ENCODE data around the gene CYP24A1. TPM values are rescaled to one million over a fixed set of nuclear protein-coding genes. Genes with fewer than 3 reads are reported as not detected.

Gene CYP24A1
- total RNA-seq, 2 donors from 2014 or later: not detected

- no peak for DNase-seq (ENCODE audit: low spot score)
- intact Hi-C loops (cut with DNase I): no loop called here
These were observed 12.0 kb downstream of the CYP24A1 start for GRCh38 chr20:54161821-54162149.

- no peak for DNase-seq (ENCODE audit: low spot score)
- intact Hi-C loops (cut with DNase I): no loop called here
These were observed 12.6 kb downstream of the CYP24A1 start for GRCh38 chr20:54161008-54161820.

GRCh38 chr20:54160065-54161007 is 13.4 kb downstream of the CYP24A1 start:
- no peak for DNase-seq (ENCODE audit: low spot score)
- intact Hi-C loops (cut with DNase I): no loop called here

- intact Hi-C loops (cut with DNase I): no loop called here
- no peak for DNase-seq (ENCODE audit: low spot score)
These were observed 14.8 kb downstream of the CYP24A1 start for GRCh38 chr20:54158856-54159418.

- no peak for DNase-seq (ENCODE audit: low spot score)
- intact Hi-C loops (cut with DNase I): no loop called here
These were observed 15.6 kb downstream of the CYP24A1 start for GRCh38 chr20:54158226-54158625.

GRCh38 chr20:54156981-54157835 is 16.6 kb downstream of the CYP24A1 start:
- DNase-seq (ENCODE audit: low spot score): no peak
- intact Hi-C loops (cut with DNase I): no loop called here

- no peak for DNase-seq (ENCODE audit: low spot score)
- intact Hi-C loops (cut with DNase I): no loop called here
These were observed 17.3 kb downstream of the CYP24A1 start for GRCh38 chr20:54156522-54156921.

- intact Hi-C loops (cut with DNase I): no loop called here
- no peak for DNase-seq (ENCODE audit: low spot score)
These were observed 18.0 kb downstream of the CYP24A1 start for GRCh38 chr20:54155736-54156317.

- intact Hi-C loops (cut with DNase I): no loop called here
- no peak for DNase-seq (ENCODE audit: low spot score)
These were observed 19.3 kb downstream of the CYP24A1 start for GRCh38 chr20:54154439-54154838.

GRCh38 chr20:54153847-54154246 is 19.9 kb downstream of the CYP24A1 start:
- DNase-seq (ENCODE audit: low spot score): no peak
- intact Hi-C loops (cut with DNase I): no loop called here

- intact Hi-C loops (cut with DNase I): no loop called here
- no peak for DNase-seq (ENCODE audit: low spot score)
These were observed 20.8 kb downstream of the CYP24A1 start for GRCh38 chr20:54153041-54153327.

- DNase-seq (ENCODE audit: low spot score): no peak
- intact Hi-C loops (cut with DNase I): no loop called here
These were observed 21.4 kb downstream of the CYP24A1 start for GRCh38 chr20:54152227-54153040.

- intact Hi-C loops (cut with DNase I): no loop called here
- DNase-seq (ENCODE audit: low spot score): no peak
These were observed 22.1 kb downstream of the CYP24A1 start for GRCh38 chr20:54151511-54152226.

GRCh38 chr20:54151075-54151439 is 22.7 kb downstream of the CYP24A1 start:
- intact Hi-C loops (cut with DNase I): no loop called here
- DNase-seq (ENCODE audit: low spot score): no peak

- DNase-seq (ENCODE audit: low spot score): no peak
- intact Hi-C loops (cut with DNase I): no loop called here
These were observed 24.0 kb downstream of the CYP24A1 start for GRCh38 chr20:54149765-54150264.

- intact Hi-C loops (cut with DNase I): no loop called here
- DNase-seq (ENCODE audit: low spot score): no peak
These were observed 24.6 kb downstream of the CYP24A1 start for GRCh38 chr20:54148947-54149764.

- intact Hi-C loops (cut with DNase I): no loop called here
- DNase-seq (ENCODE audit: low spot score): no peak
These were observed 27.1 kb downstream of the CYP24A1 start for GRCh38 chr20:54146672-54147071.

Data from posterior vena cava (tissue), 2 donors.